ENCODE measurements around the gene PGP.

DNA sequence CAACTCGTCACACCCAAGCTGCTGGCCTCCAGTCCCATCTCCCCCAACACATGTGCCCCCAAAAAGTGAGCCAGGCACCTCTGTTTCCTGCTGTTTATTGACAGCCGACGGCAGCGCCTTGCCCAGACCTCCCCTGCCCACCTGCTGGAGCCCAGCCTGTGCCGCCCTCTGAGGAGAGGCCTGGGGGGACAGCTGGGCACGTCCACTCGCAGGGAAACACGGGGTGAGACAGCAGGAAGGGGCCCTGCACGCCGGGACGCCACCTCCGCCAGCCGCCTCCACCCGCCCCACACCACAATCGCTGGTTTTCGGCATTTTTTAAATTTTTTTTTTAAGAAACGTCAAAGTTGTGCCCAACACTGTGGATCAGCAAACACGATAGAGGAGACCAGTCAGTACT is 37.5 kb downstream of the PGP start:
- TF ChIP-seq EZH2 (optimal IDR thresholded peaks at IDR 0.05; ENCODE audit: low read depth, low read length), result no peak
- TF ChIP-seq, protein P1, sequence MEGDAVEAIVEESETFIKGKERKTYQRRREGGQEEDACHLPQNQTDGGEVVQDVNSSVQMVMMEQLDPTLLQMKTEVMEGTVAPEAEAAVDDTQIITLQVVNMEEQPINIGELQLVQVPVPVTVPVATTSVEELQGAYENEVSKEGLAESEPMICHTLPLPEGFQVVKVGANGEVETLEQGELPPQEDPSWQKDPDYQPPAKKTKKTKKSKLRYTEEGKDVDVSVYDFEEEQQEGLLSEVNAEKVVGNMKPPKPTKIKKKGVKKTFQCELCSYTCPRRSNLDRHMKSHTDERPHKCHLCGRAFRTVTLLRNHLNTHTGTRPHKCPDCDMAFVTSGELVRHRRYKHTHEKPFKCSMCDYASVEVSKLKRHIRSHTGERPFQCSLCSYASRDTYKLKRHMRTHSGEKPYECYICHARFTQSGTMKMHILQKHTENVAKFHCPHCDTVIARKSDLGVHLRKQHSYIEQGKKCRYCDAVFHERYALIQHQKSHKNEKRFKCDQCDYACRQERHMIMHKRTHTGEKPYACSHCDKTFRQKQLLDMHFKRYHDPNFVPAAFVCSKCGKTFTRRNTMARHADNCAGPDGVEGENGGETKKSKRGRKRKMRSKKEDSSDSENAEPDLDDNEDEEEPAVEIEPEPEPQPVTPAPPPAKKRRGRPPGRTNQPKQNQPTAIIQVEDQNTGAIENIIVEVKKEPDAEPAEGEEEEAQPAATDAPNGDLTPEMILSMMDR (IDR thresholded peaks at IDR 0.05; ENCODE audit: low read length), result no peak

Data from MM.1S (cell line).